ENCODE results near the gene SKIL.

GRCh38 chr3:170338690-170339340 is 18.7 kb upstream of the SKIL start:
- TF ChIP-seq CTCF (IDR thresholded peaks at IDR 0.05 in 4 of 5, conservative IDR thresholded peaks at IDR 0.05 in 1 of 5) (no peak), POLR2A (IDR thresholded peaks at IDR 0.05) (no peak)
